ENCODE measurements around the gene HCRTR1.

The HCRTR1 gene

GRCh38 chr1:31625561-31626222 is 8.2 kb downstream of the HCRTR1 start:
- no peak overlapping the region for H3K4me3 ChIP-seq (ENCODE audit: low read length)
- no peak for TF ChIP-seq CTCF (conservative IDR thresholded peaks at IDR 0.05; ENCODE audit: low read length)
- DNase-seq (ENCODE audit: low read depth): peak; percentile 54

- TF ChIP-seq CTCF (conservative IDR thresholded peaks at IDR 0.05; ENCODE audit: low read length): no peak
- DNase-seq (ENCODE audit: low read depth): peak; percentile 49
These were observed 9.0 kb downstream of the HCRTR1 start for GRCh38 chr1:31626223-31627207.

GRCh38 chr1:31627301-31627929 is 9.9 kb downstream of the HCRTR1 start:
- no peak for TF ChIP-seq CTCF (conservative IDR thresholded peaks at IDR 0.05; ENCODE audit: low read length)
- no peak overlapping the region for H3K4me3 ChIP-seq (ENCODE audit: low read length)
- DNase-seq (ENCODE audit: low read depth): no peak

More at GRCh38 chr1:31626223-31627207, 9.0 kb downstream of the HCRTR1 start:
- H3K4me3 ChIP-seq (ENCODE audit: low read length): no peak overlapping the region

GRCh38 chr1:31627930-31628559 is 10.6 kb downstream of the HCRTR1 start:
- peak; percentile 71 for DNase-seq (ENCODE audit: low read depth)
- H3K4me3 ChIP-seq (ENCODE audit: low read length): no peak overlapping the region
- no peak for TF ChIP-seq CTCF (conservative IDR thresholded peaks at IDR 0.05; ENCODE audit: low read length)

- no peak for DNase-seq (ENCODE audit: low read depth)
- H3K4me3 ChIP-seq (ENCODE audit: low read length): no peak overlapping the region
- no peak for TF ChIP-seq CTCF (conservative IDR thresholded peaks at IDR 0.05; ENCODE audit: low read length)
These were observed 11.6 kb downstream of the HCRTR1 start for GRCh38 chr1:31628931-31629556.

GRCh38 chr1:31632649-31633048 is 15.2 kb downstream of the HCRTR1 start:
- TF ChIP-seq CTCF (conservative IDR thresholded peaks at IDR 0.05; ENCODE audit: low read length): no peak
- no peak overlapping the region for H3K4me3 ChIP-seq (ENCODE audit: low read length)
- DNase-seq (ENCODE audit: low read depth): no peak

Data from AG10803 (cell line).